HG02678 (cell line): ENCODE data around the gene CRYM.
"Not testable (repeated sequence)": the region's sequence is repeated elsewhere in the genome, so short reads cannot be mapped to it uniquely, and the experiment has no call there.

Source experiments
- ATAC-seq: cut with Tn5 transposase; IDR thresholded peaks from one replicate; pipeline ENCODE4 v1.9.1; 2021; ENCODE audit warnings: mild to moderate bottlenecking, moderate library complexity; ENCODE audit not compliant: unreplicated experiment

The CRYM gene

DNA sequence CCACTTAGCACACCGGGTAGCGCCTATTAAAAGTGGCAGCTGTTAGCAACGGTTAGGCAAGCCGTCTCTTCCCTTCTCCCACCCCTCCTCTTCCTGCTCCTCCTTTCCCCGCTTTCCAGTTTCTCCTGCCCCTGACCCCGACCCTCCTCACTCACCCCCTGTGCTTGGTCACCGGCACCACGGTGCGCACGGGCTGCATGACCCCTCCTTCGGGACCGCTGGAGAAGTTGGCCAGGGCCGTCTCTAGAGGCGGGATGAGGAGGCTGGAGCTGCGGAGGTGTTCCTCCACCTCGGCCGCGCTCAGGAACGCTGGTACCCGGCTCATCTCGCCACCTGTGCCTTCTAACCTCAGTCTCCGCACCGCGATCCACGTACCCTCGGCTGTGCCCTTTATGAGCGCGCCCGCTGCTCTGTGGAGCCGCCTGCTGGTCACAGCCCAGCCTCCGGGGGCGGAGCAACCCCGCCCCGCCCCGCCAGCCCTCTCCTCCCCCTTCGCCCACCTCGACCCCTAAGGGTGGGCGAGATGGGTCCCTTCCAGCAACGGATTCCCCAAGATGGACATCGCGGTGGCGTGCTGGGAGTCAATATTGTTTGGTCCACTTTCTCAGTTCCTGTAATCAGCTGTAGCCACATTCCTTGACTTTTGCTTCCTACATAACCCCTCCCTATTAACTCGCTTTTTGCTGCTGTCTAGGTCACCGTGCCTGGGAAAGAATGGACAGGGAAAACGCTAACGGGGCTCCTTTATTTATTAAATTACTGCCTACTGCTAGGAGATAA is at the start of gene CRYM:
Gene CRYM (minus strand): TSS at position 364 of the 780 bp plus-strand sequence. CDS start 39 bp downstream, at position 325.
- ATAC-seq: peak; percentile 73

DNA sequence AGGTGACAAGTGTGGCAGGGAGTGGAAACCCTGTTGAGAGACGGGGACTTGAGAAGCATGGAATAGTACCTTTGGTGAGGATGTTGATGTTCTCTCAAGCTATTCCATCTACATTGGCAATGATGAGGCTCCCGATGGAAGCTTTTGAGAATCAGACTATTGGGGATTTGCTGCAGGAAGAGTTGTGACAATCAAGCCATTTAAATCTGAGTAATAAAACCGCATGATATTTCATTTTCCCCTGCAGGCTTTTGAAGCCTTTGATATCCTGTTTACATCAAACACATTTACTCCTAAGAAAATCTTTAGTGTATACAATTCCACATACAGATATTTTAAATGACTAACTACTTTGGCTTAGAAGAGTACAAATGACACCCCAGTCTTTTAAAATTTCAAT is 49.0 kb upstream of the CRYM start:
- no peak for ATAC-seq

DNA sequence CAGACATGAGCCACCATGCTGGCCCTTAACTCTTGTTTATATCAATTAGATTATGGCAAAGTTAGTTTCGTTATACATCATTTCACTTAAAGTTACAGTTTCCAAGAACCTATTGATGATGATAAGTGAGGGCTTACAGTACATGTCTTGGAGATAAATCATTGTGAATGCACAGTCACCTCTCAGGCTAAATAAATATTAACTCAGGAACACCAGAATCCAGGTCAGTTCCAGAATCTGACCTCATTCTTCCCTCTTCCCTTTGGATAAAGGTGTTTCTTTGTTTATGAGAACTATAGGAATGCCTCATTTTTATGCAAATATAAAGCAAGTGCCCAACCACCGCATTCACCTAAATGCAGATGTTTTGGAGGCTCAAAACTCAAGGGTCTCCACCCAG is 48.4 kb upstream of the CRYM start:
- ATAC-seq: no peak

DNA sequence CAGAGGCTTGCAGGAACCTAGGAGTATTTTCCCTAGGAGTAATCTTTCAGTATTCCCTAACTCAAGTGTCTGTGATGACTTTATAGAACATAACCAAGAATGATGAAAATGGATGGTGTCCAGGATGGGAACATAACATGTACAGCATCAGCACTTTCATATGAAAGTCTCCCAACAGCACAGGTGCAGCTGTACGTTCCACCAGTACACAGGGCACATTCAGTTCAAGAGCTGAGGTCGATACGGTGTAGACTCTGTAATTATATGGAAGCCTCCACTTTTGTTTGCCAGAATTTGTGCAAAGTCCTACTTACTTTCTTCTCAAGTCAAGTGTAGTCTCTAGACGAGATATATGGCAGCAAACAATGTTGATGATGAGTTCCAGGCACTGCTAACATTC is 46.2 kb upstream of the CRYM start:
- ATAC-seq: no peak

DNA sequence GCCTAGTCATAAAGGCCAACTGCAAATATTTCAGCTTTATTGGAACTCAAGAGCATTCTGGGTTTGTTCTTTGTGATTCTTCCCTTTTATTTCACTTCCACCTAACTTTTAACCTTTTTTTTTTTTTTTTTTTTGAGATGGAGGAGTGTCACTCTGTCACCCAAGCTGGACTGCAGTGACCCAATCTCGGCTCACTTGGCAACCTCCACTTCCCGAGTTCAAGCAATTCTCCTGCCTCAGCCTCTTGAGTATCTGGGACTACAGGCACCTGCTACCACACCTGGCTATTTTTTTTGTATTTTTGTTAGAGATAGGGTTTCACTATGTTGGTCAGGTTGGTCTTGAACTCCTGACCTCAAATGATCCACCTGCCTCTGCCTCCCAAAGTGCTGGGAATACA is 44.2 kb upstream of the CRYM start:
- ATAC-seq: not testable (repeated sequence)

DNA sequence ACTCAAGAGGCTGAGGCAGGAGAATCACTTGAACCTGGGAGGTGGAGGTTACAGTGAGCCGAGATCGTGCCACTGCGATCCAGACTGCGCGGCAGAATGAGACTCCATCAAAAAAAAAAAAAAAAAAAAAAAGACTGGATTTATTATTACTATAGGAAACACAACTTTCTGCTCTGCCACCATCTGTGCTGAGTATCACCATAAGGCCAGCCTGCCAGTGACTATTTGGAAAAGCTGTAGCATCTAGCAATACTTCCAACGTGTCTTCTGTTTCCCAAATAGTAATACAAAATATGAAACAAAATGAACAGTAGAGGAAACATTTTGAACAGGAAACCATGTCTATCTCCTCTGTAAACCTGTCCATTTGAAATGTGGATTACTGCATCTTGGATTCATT is 43.6 kb upstream of the CRYM start:
- ATAC-seq: no peak

DNA sequence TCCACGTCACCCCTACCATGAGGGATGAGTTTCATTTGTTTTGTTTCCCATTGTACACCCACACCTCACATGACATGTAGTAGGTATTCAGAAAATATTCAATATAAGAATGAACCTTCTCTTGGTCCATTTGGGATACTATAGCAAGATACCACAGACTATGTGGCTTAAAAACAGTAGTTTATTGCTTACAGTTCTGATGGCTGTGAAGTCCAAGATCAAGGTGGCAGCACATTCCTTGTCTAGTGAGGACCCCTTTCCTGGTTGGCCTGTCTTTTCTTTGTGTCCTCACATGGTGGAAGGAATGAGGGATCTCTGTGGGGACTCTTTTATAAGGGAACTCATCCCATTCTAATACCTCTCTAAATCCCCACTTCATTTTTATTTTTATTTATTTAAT is 36.2 kb upstream of the CRYM start:
- no peak for ATAC-seq

DNA sequence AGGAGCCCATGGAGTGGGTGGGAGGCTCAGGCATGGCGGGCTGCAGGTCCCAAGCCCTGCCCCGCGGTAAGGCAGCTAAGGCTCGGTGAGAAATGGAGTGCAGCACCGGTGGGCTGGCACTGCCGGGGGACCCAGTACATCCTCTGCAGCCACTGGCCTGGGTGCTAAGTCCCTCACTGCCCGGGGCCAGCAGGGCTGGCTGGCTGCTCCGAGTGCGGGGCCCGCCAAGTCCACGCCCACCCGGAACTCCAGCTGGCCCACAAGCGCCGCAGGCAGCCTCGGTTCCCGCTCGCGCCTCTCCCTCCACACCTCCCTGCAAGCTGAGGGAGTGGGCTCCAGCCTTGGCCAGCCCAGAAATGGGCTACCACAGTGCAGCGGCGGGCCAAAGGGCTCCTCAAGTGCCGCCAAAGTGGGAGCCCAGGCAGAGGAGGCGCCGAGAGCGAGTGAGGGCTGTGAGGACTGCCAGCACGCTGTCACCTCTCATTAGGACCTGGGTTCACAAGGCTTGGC is 34.8 kb upstream of the CRYM start:
- not testable (repeated sequence) for ATAC-seq

DNA sequence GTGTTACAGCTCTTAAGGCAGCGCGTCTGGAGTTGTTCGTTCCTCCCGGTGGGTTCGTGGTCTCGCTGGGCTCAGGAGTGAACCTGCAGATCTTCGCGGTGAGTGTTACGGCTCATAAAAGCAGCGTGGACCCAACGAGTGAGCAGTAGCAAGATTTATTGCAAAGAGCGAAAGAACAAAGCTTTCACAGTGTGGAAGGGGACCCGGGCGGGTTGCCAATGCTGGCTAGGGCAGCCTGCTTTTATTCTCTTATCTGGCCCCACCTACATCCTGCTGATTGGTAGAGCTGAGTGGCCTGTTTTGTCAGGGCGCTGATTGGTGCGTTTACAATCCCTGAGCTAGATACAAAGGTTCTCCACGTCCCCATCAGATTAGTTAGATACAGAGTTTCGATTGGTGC is 34.0 kb upstream of the CRYM start:
- not testable (repeated sequence) for ATAC-seq

DNA sequence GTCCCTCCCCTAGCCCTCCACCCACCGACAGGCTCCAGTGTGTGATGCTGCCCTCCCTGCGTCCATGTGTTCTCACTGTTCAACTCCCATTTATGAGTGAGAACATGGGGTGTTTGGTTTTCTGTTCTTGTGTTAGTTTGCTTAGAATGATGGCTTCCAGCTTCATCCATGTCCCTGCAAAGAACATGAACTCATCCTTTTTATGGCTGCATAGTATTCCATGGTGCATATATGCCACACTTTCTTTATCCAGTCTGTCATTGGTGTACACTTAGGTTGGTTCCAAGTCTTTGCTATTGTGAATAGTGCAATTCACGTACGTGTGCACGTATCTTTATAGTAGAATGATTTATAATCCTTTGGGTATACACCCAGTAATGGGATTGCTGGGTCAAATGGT is 28.6 kb upstream of the CRYM start:
- not testable (repeated sequence) for ATAC-seq

DNA sequence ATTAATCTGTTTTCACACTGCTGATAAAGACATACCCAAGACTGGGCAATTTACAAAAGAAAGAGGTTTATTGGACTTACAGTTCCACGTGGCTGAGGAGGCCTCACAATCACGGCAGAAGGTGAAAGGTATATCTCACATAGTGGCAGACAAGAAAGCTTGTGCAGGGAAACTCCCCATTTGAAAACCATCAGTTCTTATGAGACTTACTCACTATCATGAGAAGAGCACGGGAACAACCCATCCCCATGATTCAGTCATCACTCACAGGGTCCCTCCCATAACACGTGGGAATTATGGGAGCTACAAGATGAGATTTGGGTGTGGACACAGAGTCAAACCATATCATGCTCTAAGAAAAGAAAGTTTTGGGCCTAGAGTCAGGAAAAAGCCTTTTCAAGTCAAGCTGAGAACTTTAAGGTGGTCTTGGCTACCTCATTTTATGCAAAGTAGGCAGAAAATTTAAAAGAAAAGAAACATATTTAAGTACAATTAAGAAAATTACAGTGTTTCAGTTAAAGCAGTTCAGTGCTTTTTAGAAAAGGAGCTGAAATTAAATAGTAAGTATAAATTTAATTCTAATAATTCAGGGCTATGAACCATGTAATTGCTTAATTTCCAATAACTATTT is 24.9 kb upstream of the CRYM start:
- ATAC-seq: no peak

DNA sequence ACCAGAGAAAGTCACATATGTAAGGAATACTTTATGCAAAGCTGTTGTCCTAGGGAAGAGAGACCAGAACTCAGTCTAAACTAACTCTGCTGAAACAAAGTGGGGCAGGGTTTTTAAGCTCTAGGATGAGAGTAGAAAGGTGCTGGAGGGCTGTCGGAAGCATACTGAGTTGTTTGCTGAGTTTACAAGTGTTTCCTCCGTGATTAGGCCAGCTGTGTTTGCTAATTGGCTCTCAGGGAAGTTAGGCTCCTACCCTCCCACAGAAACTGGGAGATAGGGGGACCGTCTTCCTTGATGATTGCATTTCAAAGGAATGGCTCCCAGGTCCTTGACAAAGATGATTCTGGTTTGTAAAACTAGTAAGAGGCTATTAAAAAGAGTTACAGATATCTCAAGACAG is 24.4 kb upstream of the CRYM start:
- ATAC-seq: no peak

DNA sequence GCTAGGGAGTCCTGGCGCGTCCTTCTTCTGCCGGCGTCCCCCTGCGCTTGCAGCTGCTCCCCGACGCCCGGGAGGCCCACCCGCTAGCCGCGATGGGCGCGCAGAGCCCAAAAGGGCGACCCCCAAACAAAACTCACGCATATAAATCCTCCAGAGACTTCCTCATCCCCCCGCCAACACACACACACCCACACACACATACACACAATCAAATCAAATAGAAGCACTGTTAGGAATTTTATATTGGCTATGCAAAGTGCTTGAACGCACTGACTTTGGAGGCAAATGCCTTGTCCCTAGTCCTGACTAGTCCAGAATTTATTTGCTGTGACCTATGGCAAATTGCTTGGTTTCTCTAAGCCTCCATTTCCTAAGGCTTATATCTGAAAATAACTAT is 23.8 kb upstream of the CRYM start:
- no peak for ATAC-seq

DNA sequence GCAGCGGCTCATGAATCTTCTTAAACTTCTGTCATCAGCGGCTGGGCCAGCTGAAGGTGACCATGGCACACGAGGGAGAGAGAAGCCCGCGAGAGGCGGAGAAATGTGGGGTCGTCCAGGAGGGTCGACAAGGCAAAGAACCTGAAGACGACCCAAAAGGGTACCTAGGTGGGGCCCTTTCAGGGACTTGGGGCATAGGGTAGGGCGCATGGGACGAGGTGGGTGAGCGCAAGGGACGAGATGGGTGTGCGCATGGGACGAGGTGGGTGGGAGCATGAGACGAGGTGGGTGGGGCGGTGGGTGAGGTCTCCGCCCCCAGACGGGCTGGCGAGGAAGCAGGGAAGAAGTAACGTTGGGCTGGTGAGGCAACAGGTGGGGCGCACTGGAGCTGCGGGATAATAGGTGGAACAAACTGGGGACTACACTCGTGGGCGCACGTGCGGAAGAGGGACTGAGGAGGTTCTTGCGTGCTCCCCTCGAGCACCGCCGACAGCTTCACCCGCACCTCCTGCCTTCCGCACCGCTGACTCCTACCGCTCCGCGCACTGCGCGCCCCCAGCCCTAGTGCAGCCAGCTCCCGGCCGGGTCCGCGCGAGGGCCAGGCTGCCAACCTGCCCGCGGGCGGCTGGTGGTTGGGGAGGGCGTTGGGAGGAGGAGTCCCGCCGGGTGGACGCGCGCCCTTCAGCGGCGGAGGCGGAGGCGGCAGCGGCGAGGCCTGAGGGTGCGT is 23.2 kb upstream of the CRYM start:
- ATAC-seq: peak; percentile 56

DNA sequence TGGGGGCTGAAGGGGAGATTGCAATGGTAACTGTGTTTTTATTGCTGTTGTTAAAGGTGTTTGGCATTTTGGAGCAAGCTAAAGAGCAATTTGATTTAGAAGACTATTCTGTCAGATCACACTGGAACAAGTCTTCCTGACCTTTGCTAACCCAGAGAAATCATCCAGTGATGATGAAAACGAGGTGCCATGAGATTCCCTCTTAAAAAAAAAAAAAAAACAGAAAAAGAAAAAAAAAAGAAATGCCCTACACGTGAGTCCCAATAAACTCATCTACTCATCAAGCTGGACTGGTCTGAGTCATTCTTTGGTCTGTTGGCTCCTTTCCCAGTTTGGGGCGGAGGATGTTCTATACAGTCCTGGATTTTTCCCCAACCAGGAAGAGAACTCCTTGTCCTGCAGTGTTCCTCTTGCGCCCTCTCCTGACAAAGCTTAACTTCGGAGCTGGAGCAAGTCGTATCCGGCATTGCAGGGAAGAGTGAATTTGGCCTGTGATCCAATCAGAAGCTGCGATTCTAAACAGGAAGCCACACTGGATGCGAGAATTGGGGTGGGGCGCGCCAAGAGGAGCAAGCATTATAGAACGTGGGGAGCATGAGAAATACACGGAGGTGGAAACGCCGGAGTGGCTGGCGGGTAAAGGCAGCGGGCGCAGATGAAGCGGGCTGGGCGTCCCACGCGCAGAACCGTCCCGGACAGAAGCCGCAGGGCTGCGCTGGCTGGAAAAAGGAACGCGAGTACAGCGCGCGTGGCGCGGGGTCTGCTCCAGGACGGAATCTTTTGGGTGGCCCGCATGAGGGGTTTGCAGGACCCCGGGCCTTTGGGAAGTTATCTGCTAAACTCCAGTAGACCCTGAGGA is 22.4 kb upstream of the CRYM start:
- peak; percentile 61 for ATAC-seq

DNA sequence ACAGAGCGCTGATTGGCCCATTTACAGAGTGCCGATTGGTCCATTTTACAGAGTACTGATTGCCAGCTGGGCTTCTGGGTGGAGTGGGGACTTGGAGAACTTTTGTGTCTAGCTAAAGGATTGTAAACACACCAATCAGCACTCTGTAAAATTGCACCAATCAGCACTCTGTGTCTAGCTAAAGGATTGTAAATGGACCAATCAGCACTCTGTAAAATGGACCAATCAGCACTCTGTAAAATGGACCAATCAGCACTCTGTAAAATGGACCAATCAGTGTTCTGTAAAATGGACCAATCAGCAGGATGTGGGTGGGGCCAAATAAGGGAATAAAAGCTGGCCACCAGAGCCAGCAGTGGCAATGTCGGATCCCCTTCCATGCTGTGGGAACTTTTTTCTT is 11.7 kb upstream of the CRYM start:
- not testable (repeated sequence) for ATAC-seq

DNA sequence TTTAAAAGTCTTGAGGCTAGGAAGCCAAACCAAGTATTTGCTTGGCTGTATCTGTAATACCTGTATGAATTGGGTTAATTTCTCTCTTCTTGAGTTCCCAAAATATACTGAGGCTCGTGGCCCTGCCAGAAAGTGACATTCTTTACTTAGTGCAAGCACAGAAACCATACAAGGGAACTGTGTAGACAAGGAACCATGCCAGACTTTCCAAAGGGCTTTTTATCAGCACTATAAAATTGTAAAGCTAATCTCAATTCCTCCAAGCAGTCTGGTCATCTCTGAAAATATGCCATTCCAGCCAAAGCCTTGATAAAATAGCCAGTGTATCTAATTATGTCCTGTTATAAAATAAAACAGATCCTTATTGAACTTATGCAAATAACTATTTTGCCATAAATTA is 7.2 kb upstream of the CRYM start:
- ATAC-seq: no peak

DNA sequence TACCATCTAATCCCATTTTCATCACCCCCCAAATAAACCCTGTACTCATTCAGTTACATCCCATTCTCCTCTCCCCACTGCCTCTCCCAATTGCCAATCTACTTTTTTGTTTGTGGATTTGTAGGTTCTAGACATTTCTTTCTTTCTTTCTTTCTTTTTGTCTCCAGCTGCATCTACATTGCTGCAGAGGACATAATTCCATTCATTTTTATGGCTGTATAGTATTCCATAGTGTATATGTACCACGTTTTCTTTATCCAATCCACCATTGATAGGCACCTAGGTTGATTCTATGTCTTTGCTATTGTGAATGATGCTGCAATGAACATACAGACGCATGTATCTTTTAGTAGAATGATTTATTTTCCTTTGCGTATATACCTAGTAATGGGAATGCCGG is 6.3 kb upstream of the CRYM start:
- ATAC-seq: no peak

DNA sequence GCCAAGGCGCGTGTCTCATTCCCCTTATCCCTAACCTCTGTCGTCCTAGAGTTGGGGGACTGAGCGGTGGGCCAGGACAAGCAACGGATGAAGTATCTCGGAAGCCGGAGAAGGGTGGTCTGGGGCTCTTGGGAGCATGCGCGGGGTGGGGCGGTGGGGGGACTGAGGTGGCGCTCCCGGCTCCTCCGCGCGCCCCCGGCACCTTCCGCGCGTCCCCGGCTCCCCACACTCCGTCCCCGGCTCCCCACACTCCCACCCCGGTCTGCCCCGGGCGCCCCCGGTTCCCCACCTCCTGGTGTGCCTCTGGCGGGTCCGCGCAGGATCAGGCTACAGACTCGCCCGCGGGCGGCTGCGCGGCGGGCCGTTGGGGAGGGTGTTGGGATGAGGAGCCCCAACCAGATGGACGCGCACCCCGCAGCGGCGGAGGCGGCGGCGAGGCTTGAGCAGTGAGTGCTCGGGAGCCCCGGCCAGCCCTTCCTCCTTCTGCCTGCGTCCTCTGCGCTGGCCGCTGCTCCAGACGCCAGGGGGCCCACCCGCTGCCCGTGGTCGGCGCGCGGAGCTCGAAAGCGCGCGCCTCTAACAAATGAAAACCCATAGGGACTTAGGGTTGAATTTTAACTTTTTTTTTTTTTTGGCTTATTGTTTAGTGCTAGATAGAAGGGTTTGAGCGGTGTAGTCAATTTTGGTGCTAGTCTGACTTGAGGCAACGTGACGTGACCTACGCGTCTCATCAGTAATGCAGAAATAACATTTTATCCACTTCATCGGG is 5.6 kb upstream of the CRYM start:
- ATAC-seq: no peak
